NCI-H2029 (cell line): ENCODE measurements around the gene WFIKKN1.
"Not testable (repeated sequence)": the region's sequence is repeated elsewhere in the genome, so short reads cannot be mapped to it uniquely, and the experiment has no call there.

ENCODE experiments used
- DNase-seq: peaks from one replicate; lab custom pipeline; 2025; lab: John Stamatoyannopoulos, UW

WFIKKN1 gene

GRCh38 chr16:595094-595528 is 35.7 kb upstream of the WFIKKN1 start:
- DNase-seq: no peak

GRCh38 chr16:595942-596735 is 34.6 kb upstream of the WFIKKN1 start:
- DNase-seq: no peak

- DNase-seq: no peak
These were observed 34.1 kb upstream of the WFIKKN1 start for GRCh38 chr16:596736-597060.

GRCh38 chr16:597655-598054 is 33.1 kb upstream of the WFIKKN1 start:
- DNase-seq: not testable (repeated sequence)

GRCh38 chr16:598823-599739 is 31.7 kb upstream of the WFIKKN1 start:
- DNase-seq: no peak

GRCh38 chr16:600781-601180 is 30.0 kb upstream of the WFIKKN1 start:
- no peak for DNase-seq

- no peak for DNase-seq
These were observed 26.9 kb upstream of the WFIKKN1 start for GRCh38 chr16:603933-604332.

- DNase-seq: no peak
These were observed 24.0 kb upstream of the WFIKKN1 start for GRCh38 chr16:606656-607307.

GRCh38 chr16:608019-608418 is 22.8 kb upstream of the WFIKKN1 start:
- DNase-seq: no peak

- DNase-seq: no peak
These were observed 21.5 kb upstream of the WFIKKN1 start for GRCh38 chr16:609316-609715.

GRCh38 chr16:609984-610383 is 20.8 kb upstream of the WFIKKN1 start:
- no peak for DNase-seq

GRCh38 chr16:610513-611381 is 20.0 kb upstream of the WFIKKN1 start:
- peak; percentile 24 for DNase-seq

- DNase-seq: no peak
These were observed 15.7 kb upstream of the WFIKKN1 start for GRCh38 chr16:615122-615521.

- DNase-seq: peak; percentile 80
These were observed 13.8 kb upstream of the WFIKKN1 start for GRCh38 chr16:616733-617586.

GRCh38 chr16:617855-618254 is 12.9 kb upstream of the WFIKKN1 start:
- DNase-seq: peak; percentile 58

GRCh38 chr16:619476-620100 is 11.2 kb upstream of the WFIKKN1 start:
- DNase-seq: no peak

GRCh38 chr16:620700-621525 is 9.9 kb upstream of the WFIKKN1 start:
- no peak for DNase-seq

GRCh38 chr16:621526-622105 is 9.2 kb upstream of the WFIKKN1 start:
- DNase-seq: peak; percentile 46

- no peak for DNase-seq
These were observed 7.9 kb upstream of the WFIKKN1 start for GRCh38 chr16:622920-623280.
